DOHH2 (cell line): ENCODE measurements around the gene IFNL4.

Source experiments
- H3F3A ChIP-seq: fragments of 200-600 bp; sonication (generic), shearing (Covaris generic); 2 replicates; pipeline ENCODE4 v1.6.0; 2016; ENCODE audit warnings: antibody characterized with exemption, mild to moderate bottlenecking; ENCODE audit not compliant: control insufficient read depth, insufficient read depth
- H3K27ac ChIP-seq: fragments of 200-600 bp; sonication (generic); 2 replicates; pipeline ENCODE4 v1.5.1; 2014; ENCODE audit warnings: low read depth, mild to moderate bottlenecking, low read length, moderate library complexity
- H3K27me3 ChIP-seq: fragments of 200-600 bp; sonication (generic); 2 replicates; pipeline ENCODE4 v1.6.1; 2014; ENCODE audit warnings: mild to moderate bottlenecking, low read length, mixed read lengths; ENCODE audit not compliant: control insufficient read depth
- H3K36me3 ChIP-seq: fragments of 200-600 bp; sonication (generic); 2 replicates; pipeline ENCODE4 v1.6.1; 2014; ENCODE audit warnings: mild to moderate bottlenecking, low read length, moderate library complexity, mixed read lengths; ENCODE audit not compliant: control insufficient read depth
- H3K4me1 ChIP-seq: fragments of 200-600 bp; sonication (generic); 2 replicates; pipeline ENCODE4 v1.6.1; 2014; ENCODE audit warnings: mild to moderate bottlenecking, low read length, mixed read lengths; ENCODE audit not compliant: control insufficient read depth
- H3K4me2 ChIP-seq: fragments of 200-600 bp; sonication (generic); 2 replicates; pipeline ENCODE4 v1.6.0; 2014; ENCODE audit warnings: mild to moderate bottlenecking, low read length, moderate library complexity
- H3K4me3 ChIP-seq: fragments of 200-600 bp; sonication (generic); 2 replicates; pipeline ENCODE4 v1.5.1; 2014; ENCODE audit warnings: mild to moderate bottlenecking, low read length, mixed read lengths
- H3K79me2 ChIP-seq: fragments of 200-600 bp; sonication (generic); 2 replicates; pipeline ENCODE4 v1.6.1; 2014; ENCODE audit warnings: mild to moderate bottlenecking, low read length, mixed read lengths; ENCODE audit not compliant: control insufficient read depth
- H3K9me2 ChIP-seq: fragments of 200-600 bp; sonication (generic); replicated peaks from 2 replicates; pipeline ENCODE4 v1.6.1; 2014; ENCODE audit warnings: mild to moderate bottlenecking, low read length, mixed read lengths; ENCODE audit not compliant: control insufficient read depth
- H3K9me3 ChIP-seq: fragments of 200-600 bp; sonication (generic); 2 replicates; pipeline ENCODE4 v1.6.1; 2014; ENCODE audit warnings: antibody characterized with exemption, low read length, mixed read lengths; ENCODE audit not compliant: control insufficient read depth, insufficient read depth
- H4K20me1 ChIP-seq: fragments of 200-600 bp; sonication (generic); 2 replicates; pipeline ENCODE4 v1.6.0; 2014; ENCODE audit warnings: low read depth, mild to moderate bottlenecking, antibody characterized with exemption, low read length, moderate library complexity; ENCODE audit not compliant: control insufficient read depth, insufficient read depth
- EZH2phosphoT487 ChIP-seq: fragments of 200-600 bp; sonication (generic); IDR thresholded peaks from 2 replicates; pipeline ENCODE4 v1.6.1; 2017; ENCODE audit warnings: borderline replicate concordance, mild to moderate bottlenecking, antibody characterized with exemption, low read length, moderate library complexity, mixed read lengths
- TF ChIP-seq, protein P1 (sequence below): fragments of 200-600 bp; sonication (generic); IDR thresholded peaks from one replicate; pipeline ENCODE4 v1.5.1; 2014; ENCODE audit warnings: antibody characterized with exemption, mild to moderate bottlenecking, low read depth, low read length; ENCODE audit not compliant: poor library complexity, severe bottlenecking

The IFNL4 gene

DNA sequence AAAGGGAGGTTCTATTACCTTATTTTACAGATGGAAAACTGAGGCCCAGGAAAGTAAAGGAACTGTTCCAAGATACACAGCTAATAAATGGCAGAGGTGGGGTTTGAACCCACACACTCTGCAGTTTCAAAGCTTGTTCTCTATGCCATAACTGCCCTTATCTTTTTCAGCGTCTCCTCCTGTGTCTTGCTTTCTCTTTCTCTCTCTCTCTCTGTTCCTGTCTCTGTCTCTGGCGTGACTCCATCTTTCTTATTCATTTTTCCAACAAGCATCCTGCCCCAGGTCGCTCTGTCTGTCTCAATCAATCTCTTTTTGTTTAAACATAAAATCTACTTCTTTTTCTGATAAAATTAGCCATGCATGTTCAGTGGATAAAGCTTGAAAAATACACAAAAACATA is 3.2 kb upstream of the IFNL4 start:
- Histone ChIP-seq H3K4me3 (no peak overlapping the region), H3K9me2 (no peaks in the 10 kb centered on the region), H3K27ac (no peak overlapping the region), H3K4me2 (peak overlapping the region; percentile 40; the same call in 1 of the 2 replicates), H3F3A (no peaks in the 10 kb centered on the region), H3K9me3 (no peaks in the 10 kb centered on the region), H3K79me2 (no peaks in the 10 kb centered on the region), H4K20me1 (no peaks in the 10 kb centered on the region), H3K4me1 (peaks cover 17% of the 10 kb centered on the region), H3K36me3 (no peaks in the 10 kb centered on the region), H3K27me3 (no peaks in the 10 kb centered on the region)
- TF ChIP-seq, protein P1, sequence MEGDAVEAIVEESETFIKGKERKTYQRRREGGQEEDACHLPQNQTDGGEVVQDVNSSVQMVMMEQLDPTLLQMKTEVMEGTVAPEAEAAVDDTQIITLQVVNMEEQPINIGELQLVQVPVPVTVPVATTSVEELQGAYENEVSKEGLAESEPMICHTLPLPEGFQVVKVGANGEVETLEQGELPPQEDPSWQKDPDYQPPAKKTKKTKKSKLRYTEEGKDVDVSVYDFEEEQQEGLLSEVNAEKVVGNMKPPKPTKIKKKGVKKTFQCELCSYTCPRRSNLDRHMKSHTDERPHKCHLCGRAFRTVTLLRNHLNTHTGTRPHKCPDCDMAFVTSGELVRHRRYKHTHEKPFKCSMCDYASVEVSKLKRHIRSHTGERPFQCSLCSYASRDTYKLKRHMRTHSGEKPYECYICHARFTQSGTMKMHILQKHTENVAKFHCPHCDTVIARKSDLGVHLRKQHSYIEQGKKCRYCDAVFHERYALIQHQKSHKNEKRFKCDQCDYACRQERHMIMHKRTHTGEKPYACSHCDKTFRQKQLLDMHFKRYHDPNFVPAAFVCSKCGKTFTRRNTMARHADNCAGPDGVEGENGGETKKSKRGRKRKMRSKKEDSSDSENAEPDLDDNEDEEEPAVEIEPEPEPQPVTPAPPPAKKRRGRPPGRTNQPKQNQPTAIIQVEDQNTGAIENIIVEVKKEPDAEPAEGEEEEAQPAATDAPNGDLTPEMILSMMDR = no peak
- TF ChIP-seq EZH2phosphoT487 = no peak

DNA sequence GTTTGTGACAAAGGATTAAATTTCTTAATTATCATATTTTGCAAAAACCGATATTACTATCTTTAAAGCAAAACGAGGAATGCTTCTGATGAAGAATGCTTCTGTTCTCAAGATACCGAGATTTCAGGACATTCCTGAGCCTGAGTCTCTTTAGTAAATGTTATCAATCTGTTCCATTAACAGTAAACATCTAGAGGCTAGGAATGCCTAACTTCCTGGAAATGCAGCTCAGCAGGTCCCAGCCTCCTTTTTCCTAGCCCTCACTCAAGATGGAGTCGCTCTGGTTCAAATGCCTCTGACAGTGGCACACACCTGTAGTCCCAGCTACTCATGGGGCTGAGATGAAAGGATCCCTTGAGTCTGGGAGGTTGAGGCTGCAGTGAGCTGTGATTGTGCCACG is 2.4 kb upstream of the IFNL4 start:
- Histone ChIP-seq H4K20me1 (no peaks in the 10 kb centered on the region), H3K27me3 (no peaks in the 10 kb centered on the region), H3K9me3 (no peaks in the 10 kb centered on the region), H3F3A (no peaks in the 10 kb centered on the region), H3K4me3 (no peak overlapping the region), H3K4me2 (no peak overlapping the region), H3K36me3 (no peaks in the 10 kb centered on the region), H3K79me2 (no peaks in the 10 kb centered on the region), H3K4me1 (peaks cover 17% of the 10 kb centered on the region), H3K9me2 (no peaks in the 10 kb centered on the region), H3K27ac (no peak overlapping the region)
- no peak for TF ChIP-seq EZH2phosphoT487
- TF ChIP-seq, protein P1 = no peak

DNA sequence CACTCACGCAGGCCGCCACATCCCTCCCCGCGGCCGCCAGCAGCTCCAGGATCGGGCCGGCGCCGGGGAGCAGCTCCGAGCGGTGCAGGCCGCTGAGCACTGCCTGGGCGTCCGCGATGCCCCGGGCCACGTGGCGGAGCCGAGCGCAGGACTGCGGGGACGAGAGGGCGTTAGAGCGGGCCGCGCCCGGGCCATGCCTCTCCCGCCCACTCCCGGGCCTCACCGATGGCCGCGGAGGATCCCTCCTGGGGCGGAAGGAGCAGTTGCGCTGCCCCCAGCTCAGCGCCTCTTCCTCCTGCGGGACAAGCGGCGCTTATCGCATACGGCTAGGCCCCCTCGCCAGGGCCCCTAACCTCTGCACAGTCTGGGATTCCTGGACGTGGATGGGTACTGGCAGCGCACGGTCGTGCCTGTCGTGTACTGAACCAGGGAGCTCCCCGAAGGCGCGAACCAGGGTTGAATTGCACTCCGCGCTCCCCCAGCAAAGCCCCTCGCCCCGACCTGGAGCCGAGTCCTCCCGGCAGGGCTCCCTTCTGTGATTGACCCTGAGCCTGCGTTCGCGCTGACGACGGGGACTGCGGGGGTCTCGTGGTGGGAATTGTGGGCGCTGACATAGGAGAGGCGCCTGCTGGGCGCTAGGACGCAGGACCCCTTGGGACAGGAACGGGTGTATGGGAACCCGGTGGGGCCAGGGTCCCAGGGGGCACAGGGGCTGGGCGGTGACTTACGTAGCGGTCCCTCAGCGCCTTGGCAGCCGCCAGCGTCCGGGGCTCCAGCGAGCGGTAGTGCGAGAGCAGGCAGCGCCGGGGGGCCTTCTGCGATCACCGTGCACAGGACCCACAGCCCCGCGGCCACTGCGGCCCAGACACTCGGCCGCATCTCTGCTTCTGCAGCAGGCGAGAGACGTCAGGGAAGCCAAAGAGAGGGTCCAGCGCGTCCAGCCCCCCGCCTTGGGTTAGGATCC is 673 bp downstream of the IFNL4 start:
- no peaks in the 10 kb centered on the region for H3K9me2 ChIP-seq
- no peaks in the 10 kb centered on the region for H4K20me1 ChIP-seq
- H3K9me3 ChIP-seq = no peaks in the 10 kb centered on the region
- H3K4me1 ChIP-seq = peaks cover 13% of the 10 kb centered on the region
- TF ChIP-seq, protein P1 = no peak
- no peak for TF ChIP-seq EZH2phosphoT487
- no peaks in the 10 kb centered on the region for H3K27me3 ChIP-seq
- H3K36me3 ChIP-seq = no peaks in the 10 kb centered on the region
- no peak overlapping the region for H3K4me2 ChIP-seq
- H3F3A ChIP-seq = no peaks in the 10 kb centered on the region
- no peak overlapping the region for H3K27ac ChIP-seq
- no peak overlapping the region for H3K4me3 ChIP-seq
- no peaks in the 10 kb centered on the region for H3K79me2 ChIP-seq
